SW 1271 (cell line): ENCODE results near the gene SLC44A4.
"Not testable (repeated sequence)": the region's sequence is repeated elsewhere in the genome, so short reads cannot be mapped to it uniquely, and the experiment has no call there.

Experiments used
- DNase-seq, 2 experiments: peaks; one replicate each; lab custom pipeline; 2025; lab: John Stamatoyannopoulos, UW

Gene SLC44A4

DNA sequence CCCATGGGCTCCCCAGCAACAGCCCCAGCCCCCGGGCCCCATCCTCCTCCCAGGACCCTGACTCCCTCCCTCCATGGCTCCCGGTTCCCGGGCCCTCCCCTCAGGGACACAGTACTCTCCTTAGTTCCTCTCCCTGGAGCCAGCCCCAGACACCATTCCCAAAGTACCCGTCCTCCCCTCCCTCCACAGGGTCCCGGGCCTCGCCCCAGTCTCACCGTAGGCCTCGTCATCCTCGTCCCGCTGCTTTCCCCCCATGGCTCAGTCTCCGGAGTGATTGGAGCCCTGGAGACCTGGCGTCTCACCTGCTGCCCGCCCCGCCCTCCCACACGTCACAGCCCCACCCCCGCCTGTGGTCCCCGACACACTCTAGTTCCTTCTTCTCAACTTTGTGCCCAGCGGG is at the start of gene SLC44A4:
TSS of gene SLC44A4 (minus strand) at position 272 of the 400 bp plus-strand sequence. CDS start at position 255, 17 bp downstream.
- DNase-seq: no peak

DNA sequence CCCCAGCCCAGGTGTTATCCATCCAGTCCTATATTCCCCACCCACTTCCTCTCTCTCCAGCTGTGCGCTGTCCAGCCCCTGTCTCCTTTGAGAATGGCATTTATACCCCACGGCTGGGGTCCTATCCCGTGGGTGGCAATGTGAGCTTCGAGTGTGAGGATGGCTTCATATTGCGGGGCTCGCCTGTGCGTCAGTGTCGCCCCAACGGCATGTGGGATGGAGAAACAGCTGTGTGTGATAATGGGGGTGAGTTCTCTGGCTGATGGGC is 49.8 kb upstream of the SLC44A4 start:
- no peak for DNase-seq

GRCh38 chr6:31927863-31928671 is 49.3 kb upstream of the SLC44A4 start:
- DNase-seq: no peak

DNA sequence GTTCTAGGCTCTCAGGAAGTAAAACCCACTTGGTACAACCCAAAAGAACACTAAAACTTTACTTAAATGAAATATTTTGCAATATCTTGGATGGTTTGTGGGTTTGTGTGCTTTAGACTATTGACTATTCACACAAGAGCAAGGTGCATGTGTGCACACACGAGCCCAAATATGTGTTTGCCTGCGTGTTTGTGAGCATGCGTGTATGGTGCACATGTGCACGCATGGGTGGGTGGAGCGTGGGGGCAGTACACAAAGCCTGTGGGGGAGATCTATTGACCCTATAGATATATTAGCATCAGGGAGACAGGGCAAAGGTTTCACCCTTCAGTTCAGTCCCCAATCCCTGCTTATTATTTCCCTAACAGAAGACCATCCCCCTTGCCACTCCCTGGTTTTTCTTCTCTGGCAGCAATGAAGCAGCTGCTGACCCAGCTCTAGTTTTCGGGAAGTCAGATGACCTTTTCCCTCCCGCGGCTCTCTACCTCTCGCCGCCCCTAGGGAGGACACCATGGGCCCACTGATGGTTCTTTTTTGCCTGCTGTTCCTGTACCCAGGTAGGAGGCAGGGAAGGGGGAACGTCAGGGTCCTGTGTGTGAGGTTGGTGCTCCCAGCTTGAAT is 48.6 kb upstream of the SLC44A4 start, which contains the start of gene C2:
TSS of gene C2 (plus strand) at position 476 of the 621 bp plus-strand sequence. CDS start at position 512, 36 bp downstream.
- DNase-seq: no peak

DNA sequence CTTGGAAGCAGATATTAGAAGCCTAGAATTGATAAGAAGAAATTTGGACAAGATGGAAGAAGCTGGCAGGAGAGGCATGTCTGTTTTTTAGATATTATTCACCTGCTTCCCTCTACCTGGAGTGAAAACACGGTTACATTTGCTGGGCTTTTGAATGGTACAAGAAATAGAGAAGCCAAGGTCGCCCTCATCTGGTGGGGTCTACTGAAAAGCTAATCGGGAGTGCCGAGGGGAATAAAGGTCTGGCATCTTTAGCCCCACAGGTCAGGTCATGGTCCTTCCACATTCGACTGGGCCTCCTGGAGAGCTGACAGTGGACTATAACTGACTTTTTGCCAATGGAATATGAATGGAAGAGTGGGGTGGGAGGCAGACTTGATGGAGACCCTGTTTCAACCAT is 44.1 kb upstream of the SLC44A4 start:
- DNase-seq: no peak

DNA sequence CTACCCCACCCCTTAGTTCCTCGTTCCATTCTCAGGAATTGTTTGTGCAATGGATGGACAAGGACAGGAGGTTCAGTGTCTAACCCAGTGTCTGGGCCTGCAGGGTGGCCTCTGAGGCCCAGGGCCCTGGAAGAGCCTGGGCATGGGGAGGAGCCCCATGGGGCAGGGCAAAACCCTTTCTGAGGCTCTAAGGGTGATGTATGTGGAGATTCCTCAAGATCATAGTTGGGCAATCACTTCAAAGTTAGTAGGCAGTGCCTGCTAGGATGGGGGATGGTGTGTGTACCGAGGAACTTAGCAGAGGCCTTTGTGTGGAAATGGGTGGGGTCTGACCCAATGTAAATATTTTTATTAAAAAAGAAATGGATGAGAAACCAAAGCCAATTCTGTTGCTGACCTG is 42.0 kb upstream of the SLC44A4 start:
- DNase-seq: no peak

DNA sequence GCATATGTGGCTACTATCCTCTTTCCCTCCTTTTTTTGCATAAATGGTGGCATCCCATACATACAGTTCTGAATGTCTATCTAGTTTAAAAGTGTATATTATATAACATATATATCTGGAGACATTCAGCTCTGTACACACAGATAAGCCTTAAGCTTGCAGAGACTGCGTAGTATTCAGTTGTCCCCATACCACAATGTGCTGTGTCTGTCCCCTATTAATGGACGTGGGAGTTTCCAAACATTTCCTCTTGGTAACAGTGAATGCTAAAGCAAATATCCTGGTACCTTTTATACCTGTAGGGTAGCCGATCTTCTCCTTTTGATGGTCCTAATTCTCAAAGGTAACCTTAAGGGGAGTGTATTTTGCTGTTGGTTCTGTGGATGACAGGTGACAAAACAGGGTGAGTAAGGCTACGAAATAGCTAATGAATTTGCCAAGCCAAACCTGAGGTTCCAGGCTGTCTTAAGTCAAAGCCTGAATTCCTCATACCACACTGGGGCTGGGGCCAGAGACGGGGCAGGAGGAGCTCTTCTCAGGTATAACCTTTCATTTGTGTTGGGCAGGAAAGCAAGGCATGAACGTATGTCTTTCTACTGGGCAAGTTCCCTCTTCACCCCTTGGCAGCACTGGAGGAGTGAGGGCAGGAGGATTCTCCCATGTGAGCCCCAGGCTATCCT is 41.0 kb upstream of the SLC44A4 start:
- no peak for DNase-seq

- DNase-seq: no peak
These were observed 39.4 kb upstream of the SLC44A4 start for GRCh38 chr6:31918069-31918720.

DNA sequence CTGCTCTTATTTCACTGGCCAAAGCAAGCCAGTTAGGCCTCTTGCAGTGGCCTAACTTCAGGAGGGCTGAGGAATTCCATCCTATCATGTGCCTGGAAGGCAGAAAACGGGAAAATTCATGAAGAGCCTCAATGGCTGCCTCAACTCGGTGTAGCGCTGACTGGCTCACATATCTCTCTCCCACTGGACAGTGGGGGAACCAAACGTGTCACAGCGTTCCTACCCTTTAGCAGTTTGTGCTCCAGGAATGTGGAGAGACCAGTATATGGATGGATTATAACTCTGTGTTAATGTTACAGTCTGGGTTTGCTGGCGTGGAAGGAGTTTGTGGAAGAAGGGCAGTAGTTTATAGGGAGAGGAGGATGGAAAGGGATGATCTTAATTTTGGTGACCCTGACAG is 37.0 kb upstream of the SLC44A4 start:
- DNase-seq: no peak

GRCh38 chr6:31915351-31915750 is 36.6 kb upstream of the SLC44A4 start:
- no peak for DNase-seq

DNA sequence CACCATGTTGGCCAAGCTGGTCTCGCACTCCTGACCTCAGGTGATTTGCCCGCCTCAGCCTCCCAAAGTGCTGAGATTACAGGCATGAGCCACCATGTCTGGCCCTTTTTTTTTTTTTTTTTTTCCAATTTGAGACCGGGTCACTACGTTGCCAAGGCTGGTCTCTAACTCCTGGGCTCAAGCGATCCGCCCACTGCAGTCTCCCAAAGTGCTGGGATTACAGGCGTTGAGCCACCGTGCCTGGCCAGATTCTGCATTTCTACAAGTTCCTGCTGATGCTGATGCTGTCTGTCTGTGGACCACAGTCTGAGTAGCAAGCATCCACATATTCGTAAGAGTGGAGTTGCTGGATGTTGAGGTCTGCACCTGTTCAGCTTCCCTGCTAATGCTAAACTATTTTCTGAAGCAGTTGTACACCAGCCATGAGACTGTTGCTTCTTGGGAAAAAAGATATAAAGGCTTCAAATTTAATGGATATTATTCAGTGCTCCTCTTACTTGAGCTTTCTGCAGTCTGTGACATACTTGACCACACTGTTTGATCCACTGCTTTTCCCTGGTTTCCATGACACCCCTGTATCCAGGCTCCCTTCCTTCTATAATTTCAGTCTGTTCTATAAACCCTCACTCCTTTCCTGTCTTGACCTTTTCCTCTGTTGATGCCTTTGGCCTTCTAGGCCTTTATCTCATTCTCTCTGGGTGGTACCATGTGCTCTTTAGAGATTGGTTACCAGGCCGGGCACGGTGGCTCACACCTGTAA is 33.2 kb upstream of the SLC44A4 start:
- DNase-seq: no peak

DNA sequence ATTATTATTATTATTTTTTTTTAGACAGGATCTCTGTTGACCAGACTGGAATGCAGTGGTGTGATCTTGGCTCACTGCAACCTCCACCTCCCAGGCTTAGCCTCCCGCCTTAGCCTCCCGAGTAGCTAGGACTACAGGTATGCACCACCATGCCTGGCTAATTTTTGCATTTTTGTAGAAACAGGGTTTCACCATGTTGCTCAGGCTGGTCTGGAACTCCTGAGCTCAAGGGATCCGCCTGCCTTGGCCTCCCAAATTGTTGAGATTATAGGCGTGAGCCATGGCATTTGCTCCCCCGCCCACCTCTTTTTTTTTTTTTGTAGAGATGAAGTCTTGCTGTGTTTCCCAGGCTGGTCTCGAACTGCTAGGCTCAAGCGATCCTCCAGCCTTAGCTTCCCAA is 30.5 kb upstream of the SLC44A4 start:
- not testable (repeated sequence) for DNase-seq

DNA sequence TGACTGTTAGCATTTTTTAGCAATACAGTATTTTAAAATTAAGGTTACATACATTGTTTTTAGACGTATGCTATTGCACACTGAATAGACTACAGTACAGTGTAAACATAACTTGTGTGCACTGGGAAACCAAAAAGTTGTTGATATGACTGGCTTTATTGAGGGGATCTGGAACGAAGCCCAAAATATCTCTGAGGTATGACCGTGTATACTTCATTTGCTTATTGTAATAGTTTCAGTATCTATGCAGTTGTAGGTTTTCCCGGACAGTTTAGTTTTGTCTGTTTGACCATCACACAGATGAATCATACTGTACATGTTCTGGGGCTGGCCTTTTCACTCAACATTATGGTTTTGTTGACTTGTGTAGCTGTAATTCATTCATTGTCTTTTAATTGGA is 30.0 kb upstream of the SLC44A4 start:
- DNase-seq: no peak

GRCh38 chr6:31908255-31908654 is 29.5 kb upstream of the SLC44A4 start:
- not testable (repeated sequence) for DNase-seq

- no peak for DNase-seq
These were observed 28.5 kb upstream of the SLC44A4 start for GRCh38 chr6:31907158-31907813.

DNA sequence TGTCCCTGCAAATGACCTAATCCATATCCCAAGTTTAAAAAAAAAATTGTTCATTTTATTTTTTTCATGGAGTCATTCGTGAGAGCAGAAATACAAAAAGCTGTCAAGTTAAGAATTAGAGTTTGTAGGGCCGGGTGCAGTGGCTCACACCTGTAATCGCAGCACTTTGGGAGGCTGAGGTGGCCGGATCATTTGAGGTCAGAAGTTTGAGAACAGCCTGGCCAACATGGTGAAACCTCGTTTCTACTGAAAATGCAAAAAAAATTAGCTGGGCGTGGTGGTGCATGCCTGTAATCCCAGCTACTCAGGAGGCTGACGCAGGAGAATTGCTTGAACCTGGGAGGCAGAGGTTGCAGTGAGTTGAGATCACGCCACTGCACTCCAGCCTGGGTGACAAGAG is 27.9 kb upstream of the SLC44A4 start:
- DNase-seq: not testable (repeated sequence)

GRCh38 chr6:31906122-31906521 is 27.3 kb upstream of the SLC44A4 start:
- DNase-seq: no peak

DNA sequence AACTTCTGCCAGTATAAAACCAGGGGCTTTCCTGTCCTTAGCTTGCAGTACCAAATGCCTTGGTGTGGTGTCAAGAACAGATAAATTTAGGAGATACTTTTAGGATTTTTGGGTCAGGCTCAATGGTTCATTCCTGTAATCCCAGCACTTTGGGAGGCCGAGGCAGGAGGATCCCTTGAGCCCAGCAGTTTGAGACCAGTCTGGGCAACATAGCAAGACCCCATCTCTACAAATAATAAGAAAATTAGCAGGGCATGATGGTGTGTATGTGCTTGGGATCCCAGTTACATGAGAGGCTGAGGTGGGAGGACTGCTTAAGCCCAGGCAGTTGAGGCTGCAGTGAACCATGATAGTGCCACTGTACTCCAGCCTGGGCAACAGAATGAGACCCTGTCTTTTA is 26.2 kb upstream of the SLC44A4 start:
- no peak for DNase-seq

DNA sequence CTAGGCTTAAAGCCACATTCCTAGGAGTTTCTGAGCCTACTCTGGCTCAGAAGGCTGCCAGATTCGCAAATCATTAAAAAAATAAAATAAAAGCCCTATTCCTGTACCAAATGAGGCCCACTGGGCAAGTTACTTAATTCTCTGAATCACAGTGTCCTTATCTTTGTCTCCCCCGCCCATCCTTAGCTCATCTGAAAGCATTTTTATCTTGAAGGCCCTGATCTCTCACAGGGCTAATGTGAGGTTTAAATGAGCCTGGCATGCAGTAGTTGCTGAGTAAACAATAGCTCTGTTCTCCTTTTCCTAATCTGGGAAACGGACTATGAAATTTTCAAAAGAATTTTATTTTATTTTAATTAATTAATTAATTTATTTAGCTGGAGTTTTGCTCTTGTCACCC is 25.2 kb upstream of the SLC44A4 start:
- no peak for DNase-seq

DNA sequence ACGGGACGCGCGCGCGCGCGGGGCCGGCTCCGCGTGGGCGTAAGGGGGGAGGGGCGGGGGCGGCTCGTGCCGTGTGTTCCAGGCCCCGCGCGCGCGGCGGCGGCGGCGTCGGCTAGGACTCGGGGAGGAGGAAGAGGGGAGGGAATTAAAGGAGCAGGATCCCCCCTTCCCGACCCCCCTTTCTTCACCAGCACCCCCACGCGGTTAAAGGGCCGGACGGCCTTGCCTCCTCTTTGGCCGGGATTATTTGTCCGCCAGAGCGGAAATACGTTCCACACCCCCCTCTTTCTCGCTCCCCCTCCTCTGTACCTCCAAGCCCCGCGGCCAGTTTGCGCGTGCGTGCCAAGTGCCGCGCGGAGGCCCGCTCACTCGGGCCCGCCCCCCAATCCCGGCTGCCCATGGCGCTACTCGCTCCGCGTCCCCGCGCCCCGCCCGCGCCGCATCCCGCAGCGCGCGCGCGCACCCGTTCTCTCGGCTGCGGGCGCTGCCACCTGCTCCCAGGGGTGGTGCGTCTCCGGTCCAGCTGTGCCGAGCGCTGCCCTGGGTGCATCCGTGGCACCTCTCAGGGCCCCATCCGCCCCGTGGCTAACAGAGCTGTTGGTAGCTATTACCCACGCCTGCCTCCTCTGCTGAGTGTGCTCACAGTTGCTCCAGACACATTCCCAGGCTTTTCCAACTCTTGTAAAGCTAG is 23.3 kb upstream of the SLC44A4 start, which contains the start of gene ZBTB12:
TSS of gene ZBTB12 (minus strand) at position 134 of the 691 bp plus-strand sequence. CDS start 781 bp downstream, outside the sequence.
- DNase-seq: peak; percentile 81 to 92
